Neural progenitor cell (in vitro differentiated cells): ENCODE data around the gene RERE. TPM values are rescaled to one million over a fixed set of nuclear protein-coding genes. Genes with fewer than 3 reads are reported as not detected.

ENCODE experiments used
- DNase-seq: peaks from one replicate; pipeline ENCODE4 v3.0.0-alpha.2; 2016; ENCODE audit warnings: low spot score
- H2AFZ ChIP-seq: fragments of 200-600 bp; sonication (generic); replicated peaks from 2 replicates; pipeline ENCODE4 v1.6.1; 2016; ENCODE audit warnings: antibody characterized with exemption
- H3F3A ChIP-seq: fragments of 200-600 bp; sonication (generic); 2 replicates; pipeline ENCODE4 v1.6.1; 2016; ENCODE audit warnings: antibody characterized with exemption, low read depth
- H3K27ac ChIP-seq: fragments of 200-600 bp; sonication (generic); 2 replicates; pipeline ENCODE4 v1.5.1; 2016; ENCODE audit warnings: mild to moderate bottlenecking
- H3K27me3 ChIP-seq: fragments of 200-600 bp; sonication (generic); 2 replicates; pipeline ENCODE4 v1.6.1; 2016; ENCODE audit warnings: mild to moderate bottlenecking, moderate library complexity
- H3K36me3 ChIP-seq: fragments of 200-600 bp; sonication (generic); 2 replicates; pipeline ENCODE4 v1.5.1; 2016
- H3K4me1 ChIP-seq: fragments of 200-600 bp; sonication (generic); 2 replicates; pipeline ENCODE4 v1.6.1; 2016; ENCODE audit warnings: mixed run types
- H3K4me2 ChIP-seq: fragments of 200-600 bp; sonication (generic); 2 replicates; pipeline ENCODE4 v1.6.1; 2016
- H3K4me3 ChIP-seq: fragments of 200-600 bp; sonication (generic); 2 replicates; pipeline ENCODE4 v1.5.1; 2016
- H3K79me2 ChIP-seq: fragments of 200-600 bp; sonication (generic); 2 replicates; pipeline ENCODE4 v1.6.1; 2016; ENCODE audit warnings: low read depth
- H3K9ac ChIP-seq: fragments of 200-600 bp; sonication (generic); 2 replicates; pipeline ENCODE4 v1.6.1; 2016
- H3K9me3 ChIP-seq: fragments of 200-600 bp; sonication (generic); 2 replicates; pipeline ENCODE4 v1.5.1; 2016; ENCODE audit warnings: low read depth
- H4K20me1 ChIP-seq: fragments of 200-600 bp; sonication (generic); 2 replicates; pipeline ENCODE4 v1.6.1; 2016; ENCODE audit warnings: low read depth
- H3K27ac Mint-ChIP-seq: 3 replicates; pipeline ENCODE4 v1.8.0; 2021; ENCODE audit warnings: mixed read lengths
- H3K27me3 Mint-ChIP-seq: 2 replicates; pipeline ENCODE4 v1.8.0; 2022; ENCODE audit warnings: low read depth, mild to moderate bottlenecking, inconsistent platforms, moderate library complexity, mixed read lengths; ENCODE audit not compliant: insufficient read depth
- H3K36me3 Mint-ChIP-seq: 3 replicates; pipeline ENCODE4 v1.8.0; 2021; ENCODE audit warnings: mixed read lengths
- H3K4me1 Mint-ChIP-seq: 3 replicates; pipeline ENCODE4 v1.8.0; 2021; ENCODE audit warnings: mixed read lengths
- H3K4me3 Mint-ChIP-seq: 3 replicates; pipeline ENCODE4 v1.8.0; 2021; ENCODE audit warnings: mild to moderate bottlenecking, moderate library complexity, mixed read lengths
- H3K9me3 Mint-ChIP-seq: 3 replicates; pipeline ENCODE4 v1.8.0; 2020; ENCODE audit warnings: mixed read lengths
- EZH2 ChIP-seq: fragments of 200-600 bp; sonication (generic); IDR thresholded peaks from 2 replicates; pipeline ENCODE4 v1.6.1; 2017; ENCODE audit warnings: antibody characterized with exemption, mild to moderate bottlenecking, moderate library complexity
- EZH2phosphoT487 ChIP-seq: fragments of 200-600 bp; sonication (generic); IDR thresholded peaks from 2 replicates; pipeline ENCODE4 v1.6.1; 2017; ENCODE audit warnings: antibody characterized with exemption
- total RNA-seq: library from RNA; depleted of rRNA; stranded (reverse); fragments of >200 nt; gene quantifications from 2 replicates; pipeline ENCODE4 v1.2.3, GENCODE V29; 2015; ENCODE audit warnings: low replicate concordance
- TF ChIP-seq, protein P1 (sequence below): fragments of 200-600 bp; sonication (generic); IDR thresholded peaks from 2 replicates; pipeline ENCODE4 v1.5.1; 2017; ENCODE audit warnings: antibody characterized with exemption, mild to moderate bottlenecking

Gene RERE
- total RNA-seq, 1 donor from 2014 or later = 29.8 TPM

DNA sequence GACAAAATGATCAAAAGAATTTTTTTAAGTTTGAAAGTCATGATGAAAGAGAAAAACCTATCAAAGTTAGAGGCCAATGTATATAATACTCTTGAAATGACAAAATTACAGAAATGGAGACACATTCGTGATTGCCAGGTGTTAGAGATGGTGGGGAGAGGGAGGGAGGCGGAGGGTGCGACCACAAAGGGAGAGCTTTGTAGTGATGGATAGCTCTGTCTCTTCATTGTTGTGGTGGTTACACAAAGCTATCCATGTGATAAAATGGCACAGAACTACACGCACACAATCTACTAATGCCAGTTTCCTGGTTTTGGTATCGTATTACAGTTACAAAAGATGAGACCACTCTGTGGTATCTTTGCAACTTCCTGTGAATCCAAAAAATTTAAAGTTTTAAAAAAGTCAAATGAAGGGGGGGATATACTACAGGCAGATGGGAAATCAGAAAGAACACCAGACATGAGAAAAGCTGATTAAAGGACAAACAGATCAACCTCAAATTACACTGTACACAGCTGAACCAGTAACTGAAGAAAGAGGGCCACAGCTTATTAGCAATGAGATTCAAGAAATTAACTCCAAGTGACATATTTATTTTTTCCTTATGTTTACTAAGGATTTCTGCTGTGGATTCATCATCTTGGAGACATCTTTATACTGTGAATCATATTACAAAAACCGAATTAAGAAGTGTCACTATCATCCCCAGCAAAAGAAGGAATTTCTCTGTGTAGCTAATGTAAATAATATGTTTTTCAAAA, 300.5 kb downstream of the RERE start:
- peaks cover 7% of the 10 kb centered on the region for H3F3A ChIP-seq
- Mint-ChIP-seq H3K4me3 (no peak overlapping the region), H3K27ac (peak overlapping the region; percentile 20), H3K9me3 (no peaks in the 10 kb centered on the region), H3K4me1 (peaks cover 46% of the 10 kb centered on the region), H3K27me3 (no peaks in the 10 kb centered on the region), H3K36me3 (peaks cover 19% of the 10 kb centered on the region)
- H3K36me3 ChIP-seq = no peaks in the 10 kb centered on the region
- H4K20me1 ChIP-seq = peaks cover 41% of the 10 kb centered on the region
- no peak overlapping the region for H3K4me3 ChIP-seq
- peaks cover 22% of the 10 kb centered on the region for H3K4me1 ChIP-seq
- H3K4me2 ChIP-seq = peak overlapping the region; percentile 5
- DNase-seq = no peak
- TF ChIP-seq, protein P1, sequence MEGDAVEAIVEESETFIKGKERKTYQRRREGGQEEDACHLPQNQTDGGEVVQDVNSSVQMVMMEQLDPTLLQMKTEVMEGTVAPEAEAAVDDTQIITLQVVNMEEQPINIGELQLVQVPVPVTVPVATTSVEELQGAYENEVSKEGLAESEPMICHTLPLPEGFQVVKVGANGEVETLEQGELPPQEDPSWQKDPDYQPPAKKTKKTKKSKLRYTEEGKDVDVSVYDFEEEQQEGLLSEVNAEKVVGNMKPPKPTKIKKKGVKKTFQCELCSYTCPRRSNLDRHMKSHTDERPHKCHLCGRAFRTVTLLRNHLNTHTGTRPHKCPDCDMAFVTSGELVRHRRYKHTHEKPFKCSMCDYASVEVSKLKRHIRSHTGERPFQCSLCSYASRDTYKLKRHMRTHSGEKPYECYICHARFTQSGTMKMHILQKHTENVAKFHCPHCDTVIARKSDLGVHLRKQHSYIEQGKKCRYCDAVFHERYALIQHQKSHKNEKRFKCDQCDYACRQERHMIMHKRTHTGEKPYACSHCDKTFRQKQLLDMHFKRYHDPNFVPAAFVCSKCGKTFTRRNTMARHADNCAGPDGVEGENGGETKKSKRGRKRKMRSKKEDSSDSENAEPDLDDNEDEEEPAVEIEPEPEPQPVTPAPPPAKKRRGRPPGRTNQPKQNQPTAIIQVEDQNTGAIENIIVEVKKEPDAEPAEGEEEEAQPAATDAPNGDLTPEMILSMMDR = no peak
- TF ChIP-seq EZH2phosphoT487 (no peak), EZH2 (no peak)
- peak overlapping the region; percentile 42 for H3K27ac ChIP-seq
- H3K79me2 ChIP-seq = peaks cover 77% of the 10 kb centered on the region
- no peaks in the 10 kb centered on the region for H3K9me3 ChIP-seq
- no peak overlapping the region for H3K9ac ChIP-seq
- no peak overlapping the region for H2AFZ ChIP-seq
- no peaks in the 10 kb centered on the region for H3K27me3 ChIP-seq

DNA sequence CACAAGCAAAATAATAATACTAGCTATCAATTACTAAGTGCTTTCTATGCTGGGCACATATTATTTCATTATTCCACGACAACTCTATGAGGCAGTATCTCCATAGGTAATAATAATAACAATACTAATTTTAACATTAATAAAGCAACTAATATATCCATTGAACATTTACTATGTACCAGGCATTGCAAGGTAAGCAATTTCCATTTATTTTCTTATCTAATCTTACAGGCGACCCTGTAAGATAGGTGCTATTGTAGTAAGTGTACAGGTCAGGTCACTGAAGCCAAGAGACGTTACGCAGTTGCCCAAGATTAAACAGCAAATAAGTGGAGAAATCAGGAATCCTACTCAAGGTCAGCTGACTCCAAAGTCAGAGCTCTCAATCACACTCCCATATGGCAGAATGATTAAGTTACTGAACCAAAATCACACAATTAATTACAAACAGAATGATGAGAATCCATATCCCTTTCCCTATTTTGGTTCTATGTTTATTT, 301.1 kb downstream of the RERE start:
- no peak overlapping the region for H3K27ac ChIP-seq
- no peak overlapping the region for H2AFZ ChIP-seq
- TF ChIP-seq, protein P1 = no peak
- TF ChIP-seq EZH2phosphoT487 (no peak), EZH2 (no peak)
- H3K4me1 Mint-ChIP-seq = peaks cover 48% of the 10 kb centered on the region
- no peak overlapping the region for H3K4me3 ChIP-seq
- H3K36me3 ChIP-seq = no peaks in the 10 kb centered on the region
- no peak overlapping the region for H3K4me3 Mint-ChIP-seq
- peaks cover 7% of the 10 kb centered on the region for H3F3A ChIP-seq
- peaks cover 45% of the 10 kb centered on the region for H4K20me1 ChIP-seq
- H3K4me2 ChIP-seq = no peak overlapping the region
- DNase-seq = no peak
- H3K27me3 ChIP-seq = no peaks in the 10 kb centered on the region
- H3K9me3 Mint-ChIP-seq = no peaks in the 10 kb centered on the region
- no peak overlapping the region for H3K9ac ChIP-seq
- peaks cover 19% of the 10 kb centered on the region for H3K36me3 Mint-ChIP-seq
- peaks cover 24% of the 10 kb centered on the region for H3K4me1 ChIP-seq
- peak overlapping the region; percentile 87 for H3K27ac Mint-ChIP-seq
- peaks cover 75% of the 10 kb centered on the region for H3K79me2 ChIP-seq
- no peaks in the 10 kb centered on the region for H3K9me3 ChIP-seq
- no peaks in the 10 kb centered on the region for H3K27me3 Mint-ChIP-seq

DNA sequence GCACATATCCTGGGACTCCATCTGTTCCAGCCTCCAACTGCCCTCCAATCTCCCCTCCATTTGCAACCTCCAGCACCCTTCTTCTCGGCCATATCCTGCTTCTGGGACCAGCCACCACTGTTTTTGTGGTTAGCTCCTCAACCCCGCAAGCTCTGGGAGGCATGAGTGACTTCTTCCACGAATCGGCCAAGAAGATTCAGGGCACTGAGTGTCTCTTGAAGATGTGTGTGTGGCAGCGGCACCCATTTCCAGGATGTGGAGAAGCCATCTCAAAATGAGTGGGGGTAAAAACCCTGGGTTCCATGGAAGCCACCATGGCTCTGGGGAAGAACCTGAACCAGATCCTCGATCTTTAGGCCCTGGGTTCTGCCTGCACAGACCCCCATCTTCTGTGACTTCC, 304.9 kb downstream of the RERE start:
- Histone ChIP-seq H3K27ac (no peak overlapping the region), H4K20me1 (peaks cover 38% of the 10 kb centered on the region), H3K79me2 (peaks cover 61% of the 10 kb centered on the region), H3K4me2 (no peak overlapping the region), H3K36me3 (no peaks in the 10 kb centered on the region), H3K4me3 (no peak overlapping the region), H3F3A (no peaks in the 10 kb centered on the region), H3K9ac (no peak overlapping the region), H2AFZ (no peak overlapping the region), H3K4me1 (peaks cover 18% of the 10 kb centered on the region), H3K9me3 (no peaks in the 10 kb centered on the region), H3K27me3 (no peaks in the 10 kb centered on the region)
- no peak for TF ChIP-seq EZH2phosphoT487
- H3K4me3 Mint-ChIP-seq = no peak overlapping the region
- H3K4me1 Mint-ChIP-seq = peaks cover 41% of the 10 kb centered on the region
- no peak for DNase-seq
- H3K36me3 Mint-ChIP-seq = peaks cover 16% of the 10 kb centered on the region
- no peaks in the 10 kb centered on the region for H3K9me3 Mint-ChIP-seq
- H3K27ac Mint-ChIP-seq = no peak overlapping the region
- no peaks in the 10 kb centered on the region for H3K27me3 Mint-ChIP-seq
